ENCODE data around the gene ADGRD1.
"Not testable (repeated sequence)": the region's sequence is repeated elsewhere in the genome, so short reads cannot be mapped to it uniquely, and the experiment has no call there.

Gene ADGRD1

GRCh38 chr12:131116468-131117117, 162.9 kb downstream of the ADGRD1 start:
- DNase-seq, result peak in 2 of 56 donors; percentile 25 to 26

- no peak for DNase-seq
These were observed 163.9 kb downstream of the ADGRD1 start for GRCh38 chr12:131117438-131118245.

GRCh38 chr12:131118371-131118770, 164.7 kb downstream of the ADGRD1 start:
- no peak for DNase-seq

- DNase-seq, result not testable (repeated sequence)
These were observed 165.6 kb downstream of the ADGRD1 start for GRCh38 chr12:131119345-131119744.

- no peak for DNase-seq
These were observed 166.2 kb downstream of the ADGRD1 start for GRCh38 chr12:131119936-131120335.

GRCh38 chr12:131120831-131121271, 167.1 kb downstream of the ADGRD1 start:
- DNase-seq, result no peak

- no peak for DNase-seq
These were observed 168.1 kb downstream of the ADGRD1 start for GRCh38 chr12:131121705-131122405.

- no peak for DNase-seq
These were observed 168.9 kb downstream of the ADGRD1 start for GRCh38 chr12:131122631-131123030.

- no peak for DNase-seq
These were observed 170.1 kb downstream of the ADGRD1 start for GRCh38 chr12:131123817-131124216.

GRCh38 chr12:131124487-131125280, 171.0 kb downstream of the ADGRD1 start:
- DNase-seq, result no peak

GRCh38 chr12:131126662-131127173, 173.0 kb downstream of the ADGRD1 start:
- DNase-seq, result no peak

- DNase-seq, result no peak
These were observed 174.8 kb downstream of the ADGRD1 start for GRCh38 chr12:131128556-131128955.

GRCh38 chr12:131128966-131129619, 175.4 kb downstream of the ADGRD1 start:
- DNase-seq, result not testable (repeated sequence)

GRCh38 chr12:131129839-131130238, 176.1 kb downstream of the ADGRD1 start:
- DNase-seq, result no peak

GRCh38 chr12:131130311-131130911, 176.7 kb downstream of the ADGRD1 start:
- no peak for DNase-seq

- no peak for DNase-seq
These were observed 177.5 kb downstream of the ADGRD1 start for GRCh38 chr12:131131077-131131807.

GRCh38 chr12:131131808-131132117, 178.1 kb downstream of the ADGRD1 start:
- DNase-seq, result no peak

GRCh38 chr12:131132118-131132892, 178.6 kb downstream of the ADGRD1 start:
- peak in 29 of 56 donors; percentile 13 to 75 (median 40) for DNase-seq

Measured in amygdala (tissue), 56 donors.